DND-41 (cell line): Measurements from ENCODE around the gene CFAP221.

Experiments used
- ATAC-seq: fragments of 200-7000 bp; cut with Tn5 transposase; 3 replicates; pipeline ENCODE4 v1.9.1; 2021; ENCODE audit warnings: low read depth; ENCODE audit not compliant: insufficient read depth
- DNase-seq: peaks from one replicate; pipeline ENCODE4 v3.0.0-alpha.2; 2020
- H2AFZ ChIP-seq: 2 replicates; pipeline ENCODE4 v1.6.0; 2012; ENCODE audit warnings: low read depth, low read length
- H3K27ac ChIP-seq: 2 replicates; pipeline ENCODE4 v1.5.1; 2012; ENCODE audit warnings: low read length, inconsistent platforms
- H3K27me3 ChIP-seq: fragments of 200-600 bp; sonication (generic); 2 replicates; pipeline ENCODE4 v1.6.0; 2012; ENCODE audit warnings: low read length, mild to moderate bottlenecking, inconsistent platforms; ENCODE audit not compliant: insufficient read depth, poor library complexity
- H3K36me3 ChIP-seq: 2 replicates; pipeline ENCODE4 v1.5.1; 2012; ENCODE audit warnings: low read length, inconsistent platforms; ENCODE audit not compliant: insufficient read depth
- H3K4me1 ChIP-seq: 2 replicates; pipeline ENCODE4 v1.5.1; 2012; ENCODE audit warnings: mild to moderate bottlenecking, low read length; ENCODE audit not compliant: insufficient read depth
- H3K4me2 ChIP-seq: 2 replicates; pipeline ENCODE4 v1.6.0; 2012; ENCODE audit warnings: mild to moderate bottlenecking, moderate library complexity, low read length, inconsistent platforms; ENCODE audit not compliant: insufficient read depth
- H3K4me3 ChIP-seq, 2 experiments: fragments of 200-600 bp in 1 of 2; shearing (Covaris generic) in 1 of 2; 2 replicates each; pipeline ENCODE4 v1.5.1; 2012 to 2016; ENCODE audit warnings: inconsistent platforms in 2 of 2, low read length in 2 of 2, mild to moderate bottlenecking in 2 of 2, low read depth in 1 of 2, moderate library complexity in 1 of 2
- H3K79me2 ChIP-seq: 2 replicates; pipeline ENCODE4 v1.6.0; 2012; ENCODE audit warnings: low read length, inconsistent platforms; ENCODE audit not compliant: insufficient read depth
- H3K9ac ChIP-seq: 2 replicates; pipeline ENCODE4 v1.6.0; 2012; ENCODE audit warnings: low read depth, mild to moderate bottlenecking, inconsistent platforms, low read length, moderate library complexity
- H3K9me3 ChIP-seq: 2 replicates; pipeline ENCODE4 v1.5.1; 2012; ENCODE audit warnings: low read length, moderate library complexity, mild to moderate bottlenecking, inconsistent platforms; ENCODE audit not compliant: insufficient read depth, severe bottlenecking
- H4K20me1 ChIP-seq: 2 replicates; pipeline ENCODE4 v1.6.0; 2012; ENCODE audit warnings: low read length; ENCODE audit not compliant: insufficient read depth
- CTCF ChIP-seq: IDR thresholded peaks from 2 replicates; pipeline ENCODE4 v1.5.1; 2012; ENCODE audit warnings: borderline replicate concordance, low read length, moderate library complexity, mild to moderate bottlenecking; ENCODE audit not compliant: poor library complexity, severe bottlenecking; ENCODE audit errors: extremely low read depth
- EZH2 ChIP-seq: IDR thresholded peaks from 3 replicates; pipeline ENCODE4 v1.6.1; 2012; ENCODE audit warnings: borderline replicate concordance, low read depth, mild to moderate bottlenecking, moderate library complexity, low read length, inconsistent platforms; ENCODE audit not compliant: severe bottlenecking

Gene CFAP221

GRCh38 chr2:119522671-119523070 is 21.6 kb upstream of the CFAP221 start:
- Histone ChIP-seq H2AFZ (no peak overlapping the region), H3K4me2 (no peak overlapping the region), H3K36me3 (no peaks in the 10 kb centered on the region), H4K20me1 (no peaks in the 10 kb centered on the region), H3K9ac (no peak overlapping the region), H3K9me3 (no peaks in the 10 kb centered on the region), H3K4me3 (no peak overlapping the region), H3K4me1 (no peaks in the 10 kb centered on the region), H3K79me2 (no peaks in the 10 kb centered on the region), H3K27ac (no peak overlapping the region), H3K27me3 (peaks cover 11% of the 10 kb centered on the region)
- DNase-seq = no peak
- no peak for ATAC-seq
- TF ChIP-seq CTCF = no peak
- no peak for TF ChIP-seq EZH2

DNA sequence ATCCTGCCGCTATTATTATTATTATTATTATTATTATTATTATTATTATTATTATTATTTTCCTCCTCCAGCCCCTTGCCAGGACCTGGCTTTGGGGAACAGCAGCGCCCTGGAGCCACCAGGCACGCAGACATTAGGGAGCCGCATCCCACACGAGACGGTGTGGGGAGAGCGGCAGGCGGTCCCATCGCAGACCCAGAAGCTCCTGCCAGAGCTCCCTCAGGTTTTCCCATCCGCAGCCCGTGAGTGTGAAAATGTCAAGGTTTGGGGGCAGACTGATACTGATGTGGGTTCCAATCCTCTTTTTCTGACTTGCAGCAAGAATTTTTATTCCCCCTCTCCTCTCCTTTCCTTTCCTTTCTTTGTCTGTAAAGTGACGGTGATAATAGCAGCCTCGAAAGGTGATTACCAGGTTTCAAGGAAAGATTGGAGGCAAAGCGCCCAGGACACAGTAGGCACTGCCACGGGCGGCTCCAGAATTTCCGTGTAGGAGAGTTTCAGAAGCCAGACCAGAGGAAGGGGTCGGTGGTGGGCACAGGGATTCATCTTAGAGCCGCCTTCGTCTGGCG is 20.8 kb upstream of the CFAP221 start:
- Histone ChIP-seq H3K9me3 (no peaks in the 10 kb centered on the region), H3K27me3 (peaks cover 11% of the 10 kb centered on the region), H2AFZ (no peak overlapping the region), H3K36me3 (no peaks in the 10 kb centered on the region), H3K27ac (no peak overlapping the region), H3K4me2 (no peak overlapping the region), H3K79me2 (no peaks in the 10 kb centered on the region), H3K4me3 (no peak overlapping the region), H4K20me1 (no peaks in the 10 kb centered on the region), H3K9ac (no peak overlapping the region), H3K4me1 (no peaks in the 10 kb centered on the region)
- TF ChIP-seq CTCF (no peak), EZH2 (no peak)
- no peak for DNase-seq
- no peak for ATAC-seq

- peaks cover 11% of the 10 kb centered on the region for H3K27me3 ChIP-seq
- no peaks in the 10 kb centered on the region for H3K9me3 ChIP-seq
- no peaks in the 10 kb centered on the region for H4K20me1 ChIP-seq
- H3K4me1 ChIP-seq = no peaks in the 10 kb centered on the region
- no peak within 1 kb of the TSS for H2AFZ ChIP-seq
- no peak for DNase-seq
- no peak for ATAC-seq
- no peaks in the 10 kb centered on the region for H3K79me2 ChIP-seq
- no peaks in the 10 kb centered on the region for H3K36me3 ChIP-seq
- no peak within 1 kb of the TSS for H3K4me2 ChIP-seq
- no peak within 1 kb of the TSS for H3K27ac ChIP-seq
- H3K4me3 ChIP-seq = no peak within 1 kb of the TSS
- H3K9ac ChIP-seq = no peak within 1 kb of the TSS
- TF ChIP-seq EZH2 = no peak
- TF ChIP-seq CTCF = no peak
These were observed 20.1 kb upstream of the CFAP221 start, which contains the start of gene SCTR for GRCh38 chr2:119523952-119524694. Gene SCTR (minus strand): TSS chr2:119524483. CDS start chr2:119524226, 257 bp downstream.
